Measurements from ENCODE around the gene CIAO2B. TPM values are rescaled to one million over a fixed set of nuclear protein-coding genes. Genes with fewer than 3 reads are reported as not detected.
"Not testable (repeated sequence)": the region's sequence is repeated elsewhere in the genome, so short reads cannot be mapped to it uniquely, and the experiment has no call there.

The CIAO2B gene
- total RNA-seq, 1 donor from 2014 or later: 180 TPM

GRCh38 chr16:66904846-66905632 is 29.2 kb downstream of the CIAO2B start:
- DNase-seq (ENCODE audit: low read depth, low spot score): no peak

- DNase-seq (ENCODE audit: low read depth, low spot score): no peak
Observed at GRCh38 chr16:66904428-66904845, 29.8 kb downstream of the CIAO2B start.

GRCh38 chr16:66903544-66904427 is 30.4 kb downstream of the CIAO2B start:
- no peak for DNase-seq (ENCODE audit: low read depth, low spot score)

- no peak for DNase-seq (ENCODE audit: low read depth, low spot score)
Observed at GRCh38 chr16:66902648-66903543, 31.3 kb downstream of the CIAO2B start.

DNA sequence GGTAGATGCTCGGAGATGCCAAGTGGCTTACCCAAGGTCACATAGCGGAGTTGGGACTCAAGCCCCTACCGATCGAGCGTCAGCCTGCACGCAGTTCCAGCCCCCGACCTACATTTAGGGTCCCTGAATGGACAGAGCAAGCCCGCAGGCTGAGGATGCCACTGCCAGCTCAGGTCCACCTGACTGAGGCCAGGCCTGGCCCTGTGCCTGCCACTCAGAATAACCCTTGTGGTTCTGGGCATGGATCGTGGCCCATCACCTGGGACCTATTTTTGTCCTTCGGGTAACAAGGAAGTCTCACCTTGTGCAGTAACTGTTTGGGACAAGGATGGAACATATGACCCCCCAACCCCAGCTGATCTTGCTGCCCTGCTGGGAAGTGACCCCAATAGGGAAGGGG is 32.6 kb downstream of the CIAO2B start:
- DNase-seq (ENCODE audit: low read depth, low spot score): no peak

- no peak for DNase-seq (ENCODE audit: low read depth, low spot score)
Observed at GRCh38 chr16:66900721-66901441, 33.3 kb downstream of the CIAO2B start.

GRCh38 chr16:66899945-66900710 is 34.1 kb downstream of the CIAO2B start:
- DNase-seq (ENCODE audit: low read depth, low spot score): peak; percentile 33

- no peak for DNase-seq (ENCODE audit: low read depth, low spot score)
Observed at GRCh38 chr16:66899310-66899944, 34.8 kb downstream of the CIAO2B start.

- no peak for DNase-seq (ENCODE audit: low read depth, low spot score)
Observed at GRCh38 chr16:66898933-66899309, 35.3 kb downstream of the CIAO2B start.

DNA sequence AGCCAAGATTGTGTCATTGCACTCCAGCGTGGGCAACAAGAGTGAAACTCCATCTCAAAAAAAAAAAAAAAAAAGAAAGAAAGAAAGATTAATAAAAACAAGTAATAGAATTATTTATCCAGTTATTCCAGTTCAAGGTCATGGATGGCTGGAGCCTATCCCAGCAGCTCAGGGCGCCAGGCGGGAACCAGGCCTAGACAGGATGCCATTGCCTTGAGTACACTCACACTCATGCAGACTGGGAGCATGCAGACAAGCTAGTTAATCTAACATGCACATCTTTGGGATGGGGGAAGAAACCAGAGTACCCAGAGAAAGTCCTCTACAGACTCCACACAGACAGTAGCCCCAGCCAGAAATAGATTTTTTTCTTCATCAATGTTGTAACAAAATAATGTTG is 36.0 kb downstream of the CIAO2B start:
- DNase-seq (ENCODE audit: low read depth, low spot score): no peak

DNA sequence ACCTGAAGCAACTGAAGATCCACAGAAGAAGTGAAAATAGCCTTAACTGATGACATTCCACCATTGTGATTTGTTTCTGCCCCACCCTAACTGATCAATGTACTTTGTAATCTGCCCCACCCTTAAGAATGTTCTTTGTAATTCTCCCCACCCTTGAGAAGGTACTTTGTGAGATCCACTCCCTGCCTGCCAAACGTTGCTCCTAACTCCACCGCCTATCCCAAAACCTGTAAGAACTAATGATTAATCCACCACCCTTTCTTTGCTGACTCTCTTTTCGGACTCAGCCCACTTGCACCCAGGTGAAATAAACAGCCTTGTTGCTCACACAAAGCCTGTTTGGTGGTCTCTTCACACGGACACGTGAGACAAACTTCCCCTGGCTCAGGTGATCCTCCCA is 37.5 kb downstream of the CIAO2B start:
- DNase-seq (ENCODE audit: low read depth, low spot score): not testable (repeated sequence)

GRCh38 chr16:66895999-66896398 is 38.2 kb downstream of the CIAO2B start:
- DNase-seq (ENCODE audit: low read depth, low spot score): no peak

GRCh38 chr16:66895689-66895979 is 38.6 kb downstream of the CIAO2B start:
- DNase-seq (ENCODE audit: low read depth, low spot score): no peak

DNA sequence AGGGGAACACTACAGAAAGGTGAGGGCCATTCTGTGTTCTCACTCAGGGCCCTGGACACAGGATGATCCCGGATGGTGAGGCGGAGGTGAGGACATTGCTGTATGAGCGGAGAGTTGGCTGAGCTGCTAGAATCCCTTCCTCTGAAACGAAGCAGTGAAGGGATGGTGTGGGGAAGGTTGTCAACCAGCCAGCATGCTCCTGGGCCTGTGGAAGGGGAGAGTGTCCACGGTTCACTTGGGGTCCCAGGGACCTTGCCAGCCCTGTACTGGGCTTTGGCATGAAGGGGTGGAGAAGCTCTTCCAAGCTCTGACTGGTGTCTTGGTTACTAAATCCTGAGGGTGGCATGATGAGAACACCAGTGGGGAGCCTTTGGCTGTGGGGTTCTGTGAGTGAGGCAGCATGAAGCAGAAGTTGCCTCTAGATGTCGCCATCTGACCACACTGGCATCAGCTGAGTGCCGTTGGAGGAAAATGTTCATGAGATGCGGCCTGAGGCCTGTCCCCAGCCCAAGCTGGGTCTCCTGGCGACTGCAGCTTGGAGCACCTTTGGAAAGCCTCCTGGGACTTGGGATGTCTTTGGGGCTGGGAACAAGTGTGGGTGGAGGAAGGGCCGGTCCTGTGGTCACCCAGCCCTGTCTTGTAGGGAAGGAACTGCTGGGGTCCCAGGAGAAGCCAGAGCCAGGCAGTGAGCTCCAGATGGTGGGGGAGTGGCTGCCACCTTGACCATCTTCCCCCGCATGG is 39.1 kb downstream of the CIAO2B start:
- DNase-seq (ENCODE audit: low read depth, low spot score): peak; percentile 30

- no peak for DNase-seq (ENCODE audit: low read depth, low spot score)
Observed at GRCh38 chr16:66894055-66894454, 40.1 kb downstream of the CIAO2B start.

DNA sequence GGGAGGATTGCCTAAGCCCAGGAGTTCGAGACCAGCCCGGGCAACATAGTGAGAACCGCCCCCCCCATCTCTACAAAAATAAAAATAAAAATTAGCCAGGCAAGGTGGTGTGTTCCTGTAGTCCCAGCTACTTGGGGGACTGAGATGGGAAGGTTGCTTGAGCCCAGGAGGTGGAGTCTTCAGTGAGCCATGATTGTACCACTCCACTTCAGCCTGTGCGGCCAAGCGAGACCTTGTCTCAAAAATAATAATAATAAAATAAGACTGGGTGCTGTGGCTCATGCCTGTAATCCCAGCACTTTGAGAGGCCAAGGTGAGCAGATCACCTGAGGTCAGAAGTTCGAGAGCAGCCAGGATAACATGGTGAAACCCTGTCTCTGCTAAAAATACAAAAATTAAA is 42.4 kb downstream of the CIAO2B start:
- no peak for DNase-seq (ENCODE audit: low read depth, low spot score)

- DNase-seq (ENCODE audit: low read depth, low spot score): no peak
Observed at GRCh38 chr16:66891360-66891759, 42.8 kb downstream of the CIAO2B start.

DNA sequence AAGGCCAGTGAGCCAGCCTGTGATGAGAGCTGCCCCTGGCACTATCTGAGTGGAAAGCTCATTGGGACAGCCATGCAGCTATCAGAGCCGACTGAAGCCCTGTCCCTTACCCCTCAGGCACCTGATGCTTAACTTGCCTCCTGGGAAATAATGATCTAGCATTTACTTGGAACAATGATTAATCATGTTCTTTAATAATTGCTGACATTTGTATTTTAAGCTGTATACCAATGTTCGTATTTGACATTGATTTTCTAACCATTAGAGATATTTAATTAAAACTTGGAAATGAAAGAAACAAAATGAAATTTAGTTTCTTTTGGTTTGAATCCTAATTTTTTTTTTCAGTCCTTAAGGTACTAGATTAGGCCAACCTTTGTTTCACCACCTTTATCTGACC is 43.4 kb downstream of the CIAO2B start:
- DNase-seq (ENCODE audit: low read depth, low spot score): no peak

GRCh38 chr16:66889622-66890021 is 44.6 kb downstream of the CIAO2B start:
- no peak for DNase-seq (ENCODE audit: low read depth, low spot score)

Data from pulmonary artery endothelial cell (primary cell).